ENCODE measurements around the gene CTNNAL1. TPM values are rescaled to one million over a fixed set of nuclear protein-coding genes. Genes with fewer than 3 reads are reported as not detected.
"Not testable (repeated sequence)": the region's sequence is repeated elsewhere in the genome, so short reads cannot be mapped to it uniquely, and the experiment has no call there.

The CTNNAL1 gene
- polyA plus RNA-seq, 4 donors = 61.5 to 68.4 (median 65.8) TPM

DNA sequence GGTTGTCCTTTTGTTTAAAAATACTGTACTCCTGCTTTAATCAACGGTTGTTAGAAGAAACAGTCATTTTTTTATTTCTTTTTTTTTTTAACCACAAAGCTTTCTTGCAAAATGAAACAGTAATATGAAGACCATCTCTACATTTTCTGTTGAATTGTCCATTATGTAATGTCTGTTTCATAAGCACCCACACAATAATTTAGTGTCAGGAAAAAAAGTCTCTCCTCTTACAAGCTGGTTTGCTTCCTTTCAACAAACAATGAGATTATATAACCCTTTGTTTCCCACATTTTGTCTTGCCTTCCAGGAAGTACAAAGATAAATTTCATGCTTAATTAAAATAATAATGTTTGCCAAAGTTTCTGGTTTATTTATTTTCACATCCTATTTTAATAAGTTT, 16.7 kb downstream of the CTNNAL1 start:
- DNase-seq (ENCODE audit: low read depth in 4 of 4, low spot score in 3 of 4) = no peak

DNA sequence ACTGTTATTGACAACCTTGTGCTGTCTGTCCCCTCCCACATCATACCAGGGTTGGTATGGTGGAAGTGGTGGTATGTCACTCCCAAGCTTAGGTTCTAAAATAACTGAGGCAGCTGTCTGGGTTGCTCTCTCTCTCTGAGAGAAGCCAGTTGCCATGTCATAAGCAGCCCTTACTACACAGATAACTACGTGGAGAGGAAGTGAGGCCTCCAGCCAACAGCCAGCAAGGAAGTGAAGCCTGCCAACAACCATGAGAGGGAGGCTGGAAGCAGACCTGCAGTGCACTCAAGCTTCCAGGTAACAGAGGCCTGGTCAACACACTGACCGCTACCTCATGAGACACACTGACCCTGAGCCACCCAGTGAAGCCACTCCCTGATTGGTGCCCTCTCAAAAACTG, 18.6 kb downstream of the CTNNAL1 start:
- DNase-seq (ENCODE audit: low read depth in 4 of 4, low spot score in 3 of 4) = no peak

DNA sequence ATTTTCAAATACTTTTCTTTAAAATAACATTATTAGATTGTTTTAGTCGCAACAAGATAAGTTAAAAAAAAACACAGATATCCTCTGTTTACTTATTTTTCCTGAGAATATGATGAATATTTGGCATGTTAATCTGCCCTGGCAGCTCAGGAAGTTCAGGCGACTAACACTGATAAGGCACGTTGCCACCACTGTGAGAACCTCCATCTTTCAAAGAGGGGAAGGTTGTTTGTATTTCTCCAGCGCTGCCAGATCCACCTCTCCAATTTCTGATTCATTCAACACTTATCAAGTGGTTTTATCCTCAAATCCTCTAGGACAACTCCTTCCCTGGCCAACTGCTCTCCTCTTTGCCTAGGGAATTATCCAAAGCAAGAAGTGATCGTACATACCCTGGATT, 21.8 kb downstream of the CTNNAL1 start:
- no peak for DNase-seq (ENCODE audit: low read depth in 4 of 4, low spot score in 3 of 4)

DNA sequence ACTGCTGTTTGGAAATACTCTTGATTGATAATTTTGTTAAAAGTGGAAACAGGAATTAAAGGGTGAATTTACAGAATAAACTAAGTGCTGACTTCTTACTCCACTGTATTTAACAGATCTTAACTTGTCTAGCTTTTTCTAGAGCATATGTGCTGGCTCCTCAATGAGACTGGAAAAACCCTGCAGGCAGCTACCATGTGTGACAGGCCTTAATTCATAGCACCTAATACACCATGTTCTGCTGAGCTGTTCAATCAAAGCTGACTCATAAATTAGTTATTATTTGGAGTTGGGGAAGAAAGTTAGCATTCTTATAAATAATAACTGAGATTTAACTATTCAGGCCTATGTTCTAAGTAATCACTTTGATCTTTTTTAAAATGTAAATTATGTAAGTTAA, 29.4 kb downstream of the CTNNAL1 start:
- DNase-seq (ENCODE audit: low read depth in 4 of 4, low spot score in 3 of 4) = no peak

DNA sequence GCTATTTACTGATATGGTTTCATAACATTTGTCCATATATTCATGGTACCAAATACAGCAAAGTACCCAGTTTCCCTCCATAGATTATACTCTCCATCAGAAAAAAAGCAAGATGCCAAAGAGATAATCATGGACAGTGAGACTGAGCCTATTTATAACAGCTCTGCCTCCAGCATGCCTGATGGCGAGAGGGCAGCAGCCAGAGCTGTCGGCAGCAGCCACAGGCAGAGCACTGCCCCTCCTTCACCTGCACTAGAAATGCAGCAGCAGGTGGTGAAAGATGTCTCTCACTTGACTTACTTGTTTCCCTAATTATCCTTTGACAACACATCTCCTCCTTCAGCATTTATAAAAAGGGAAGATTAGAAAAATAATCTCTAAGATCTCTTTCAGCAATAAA, 32.4 kb downstream of the CTNNAL1 start:
- no peak for DNase-seq (ENCODE audit: low read depth in 4 of 4, low spot score in 3 of 4)

DNA sequence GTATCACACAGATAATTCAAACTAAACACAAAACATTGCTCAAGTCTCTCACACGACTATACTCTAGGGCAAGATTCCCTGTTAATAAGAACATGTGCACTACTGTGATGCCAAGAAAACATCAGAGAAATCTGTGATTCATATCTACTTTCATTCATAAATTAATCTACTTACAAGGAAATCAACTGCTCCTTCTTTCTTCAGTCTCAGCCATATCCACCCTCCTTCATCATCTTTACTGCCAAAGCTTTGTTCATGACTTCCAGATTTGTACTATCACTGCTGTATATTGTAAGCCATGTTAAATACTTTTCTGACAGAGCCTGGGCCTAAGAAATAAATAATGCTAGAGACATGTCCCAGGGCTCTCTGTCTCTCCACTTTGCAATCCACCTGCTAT, 35.1 kb downstream of the CTNNAL1 start:
- no peak for DNase-seq (ENCODE audit: low read depth in 4 of 4, low spot score in 3 of 4)

DNA sequence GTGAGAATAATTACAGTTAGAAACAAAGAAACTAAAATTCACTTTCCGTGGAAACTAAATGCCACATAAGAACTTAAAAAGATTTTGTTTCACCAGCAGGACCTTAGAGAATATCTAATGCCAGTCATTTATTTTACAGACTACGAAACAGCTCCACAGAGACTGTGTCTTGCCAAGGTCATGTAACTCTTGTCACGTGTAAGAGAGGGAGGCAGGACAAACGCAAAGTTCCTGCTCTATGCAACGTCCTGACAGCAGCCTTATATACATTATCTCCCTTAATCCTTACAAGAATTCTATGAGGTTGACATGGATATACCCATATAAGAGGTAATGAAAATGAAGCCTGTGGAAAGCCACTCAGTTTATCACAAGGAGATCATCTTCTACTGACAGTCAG, 39.4 kb downstream of the CTNNAL1 start:
- no peak for DNase-seq (ENCODE audit: low read depth in 4 of 4, low spot score in 3 of 4)

DNA sequence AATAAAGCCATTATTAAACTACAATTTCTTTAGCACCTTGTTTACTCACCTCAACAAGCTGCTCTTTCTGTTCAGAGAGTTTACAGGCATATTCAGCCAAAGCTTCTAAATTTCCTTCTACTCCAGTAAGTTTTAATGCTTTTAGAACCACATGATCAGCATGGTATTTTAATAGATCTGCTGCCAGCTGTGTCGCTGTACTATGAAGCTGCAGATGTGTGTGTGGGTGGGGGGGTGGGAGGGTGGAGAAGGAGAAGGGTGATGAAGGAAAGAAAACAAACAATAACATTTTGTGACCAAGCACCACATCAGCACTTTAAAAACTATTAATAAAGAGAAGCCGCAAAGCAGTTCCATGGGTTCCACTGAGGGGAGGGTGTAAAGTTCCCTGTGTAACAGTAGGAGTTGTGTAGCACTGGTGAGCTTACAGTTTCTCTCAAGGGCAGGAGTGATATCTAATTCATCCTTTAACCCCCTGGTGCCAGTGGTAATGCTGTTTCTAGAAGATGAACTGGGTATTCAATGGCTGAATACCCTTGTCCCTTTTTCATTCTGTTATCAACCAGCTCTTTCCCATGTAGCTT, 40.6 kb downstream of the CTNNAL1 start:
- peak in 3 of 4 donors; percentile 11 to 22 (median 20) for DNase-seq (ENCODE audit: low read depth in 4 of 4, low spot score in 3 of 4)

DNA sequence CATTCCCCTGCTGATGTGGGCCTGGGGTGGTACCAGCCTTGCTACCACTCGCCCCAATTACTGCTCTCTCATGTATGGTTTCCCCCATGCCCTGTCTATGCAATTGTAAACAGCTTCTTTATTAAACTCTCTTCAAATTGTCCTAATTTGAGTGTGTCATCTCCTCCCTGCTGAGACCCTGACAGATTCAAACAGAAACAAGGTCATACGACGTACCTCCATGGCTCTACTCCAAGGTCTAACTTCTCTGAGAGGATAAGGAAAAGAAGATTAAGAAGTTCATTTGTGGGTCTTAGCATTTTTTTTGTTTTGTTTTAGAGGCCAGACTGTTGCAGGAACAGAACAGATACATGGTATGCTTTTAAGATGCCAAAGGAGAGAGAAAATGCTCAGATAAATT, 41.1 kb downstream of the CTNNAL1 start:
- no peak for DNase-seq (ENCODE audit: low read depth in 4 of 4, low spot score in 3 of 4)

DNA sequence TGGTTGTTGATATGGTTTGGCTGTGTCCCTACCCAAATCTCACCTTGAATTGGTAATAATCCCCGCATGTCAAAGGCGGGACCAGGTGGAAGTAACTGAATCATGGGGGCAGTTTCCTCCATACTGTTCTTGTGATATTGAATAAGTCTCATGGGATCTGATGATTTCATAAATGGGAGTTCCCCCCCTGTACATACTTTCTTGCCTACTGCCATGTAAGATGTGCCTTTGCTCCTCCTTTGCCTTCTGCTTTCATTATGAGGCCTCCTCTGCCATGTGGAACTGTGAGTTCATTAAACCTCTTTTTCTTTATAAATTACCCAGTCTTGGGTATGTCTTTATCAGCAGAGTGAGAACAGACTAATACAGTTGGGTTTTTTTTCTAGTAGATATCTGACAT, 41.9 kb downstream of the CTNNAL1 start:
- DNase-seq (ENCODE audit: low read depth in 4 of 4, low spot score in 3 of 4) = not testable (repeated sequence)

DNA sequence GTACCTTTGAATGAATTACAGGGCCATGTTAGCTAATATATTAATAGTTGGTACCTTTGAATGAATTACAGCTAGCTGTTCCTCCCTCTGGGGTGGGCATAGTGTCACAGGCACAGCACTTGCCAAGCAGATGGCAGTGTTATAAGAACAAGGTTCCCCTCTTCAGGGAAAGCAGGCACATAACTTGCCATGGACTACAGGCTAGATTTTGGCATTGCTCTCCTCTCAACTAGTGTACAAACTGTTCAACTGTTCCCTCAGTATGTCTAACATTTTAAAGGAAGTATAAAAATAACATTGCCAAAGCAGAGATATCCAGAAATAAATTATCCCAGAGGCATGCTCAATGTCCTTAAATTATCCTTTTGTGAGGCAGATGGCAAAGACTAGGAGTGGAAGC, 45.4 kb downstream of the CTNNAL1 start:
- DNase-seq (ENCODE audit: low read depth in 4 of 4, low spot score in 3 of 4) = no peak

DNA sequence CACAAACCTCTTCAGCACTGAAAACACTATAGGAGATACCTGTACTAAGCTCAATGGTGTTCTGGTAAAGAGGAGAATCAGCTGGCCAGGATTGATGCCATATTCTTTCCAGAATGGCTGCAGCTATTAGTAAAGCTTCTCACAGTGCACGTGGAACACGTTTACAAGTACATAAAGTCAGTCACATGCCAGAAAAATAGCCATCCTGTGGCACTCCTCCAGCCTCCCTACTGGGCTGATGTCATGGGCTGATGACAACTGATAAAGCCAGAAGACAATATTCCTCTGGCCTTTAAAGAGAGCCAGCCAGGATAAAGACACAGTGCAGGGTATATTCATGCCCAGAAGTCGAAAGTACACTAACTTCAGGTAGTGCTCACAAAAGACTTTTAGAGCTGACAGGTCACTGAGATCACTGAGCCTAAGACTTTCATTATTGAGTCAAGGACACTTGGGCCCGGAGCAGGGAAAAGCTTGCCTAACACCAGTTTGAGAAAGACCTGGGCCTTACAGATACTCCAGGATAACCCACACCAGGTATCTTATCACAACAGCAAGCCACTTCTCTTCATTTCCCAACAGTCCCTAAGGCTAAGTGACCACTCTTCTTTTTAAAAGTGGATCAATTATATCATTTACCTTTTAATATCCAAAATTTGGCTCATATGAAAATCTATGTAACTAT, 49.7 kb downstream of the CTNNAL1 start:
- no peak for DNase-seq (ENCODE audit: low read depth in 4 of 4, low spot score in 3 of 4)

DNA sequence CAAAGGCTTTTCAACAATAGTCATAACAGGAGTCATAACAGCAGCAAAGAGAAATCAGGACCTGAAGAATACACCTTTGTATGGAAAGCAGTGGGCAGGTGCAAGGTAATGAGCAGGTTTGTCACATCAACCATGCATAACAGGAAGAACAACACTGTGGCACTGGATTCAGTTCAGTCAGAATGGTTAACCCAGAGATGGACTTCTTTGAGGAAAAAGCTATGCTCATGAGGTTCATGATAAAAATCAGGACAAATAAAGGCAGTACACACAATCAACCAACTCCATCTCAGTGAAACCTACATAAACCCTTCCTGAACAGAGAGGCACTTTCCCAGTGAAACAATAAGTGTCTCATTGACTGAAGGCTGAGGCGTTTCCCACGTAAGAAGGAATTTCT, 52.1 kb downstream of the CTNNAL1 start:
- DNase-seq (ENCODE audit: low read depth in 4 of 4, low spot score in 3 of 4) = no peak

DNA sequence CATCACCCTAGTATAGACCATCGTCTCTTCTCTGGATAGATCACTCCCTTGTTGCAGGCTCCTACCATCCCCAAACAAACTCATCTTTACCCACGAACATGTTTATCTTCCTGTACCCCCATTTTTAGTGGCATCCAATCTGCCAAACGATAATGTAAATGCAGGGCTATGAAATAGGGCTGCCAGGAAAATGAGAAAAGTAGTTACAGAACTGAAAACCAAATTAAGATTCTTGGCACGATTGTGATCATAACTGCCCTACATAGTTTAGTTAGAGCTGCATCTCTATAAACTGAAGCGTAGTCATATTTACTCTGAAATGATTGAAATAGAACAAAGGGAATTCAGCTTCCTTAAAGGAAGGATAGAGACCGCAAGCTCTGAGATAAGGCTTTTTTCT, 53.0 kb downstream of the CTNNAL1 start:
- no peak for DNase-seq (ENCODE audit: low read depth in 4 of 4, low spot score in 3 of 4)

DNA sequence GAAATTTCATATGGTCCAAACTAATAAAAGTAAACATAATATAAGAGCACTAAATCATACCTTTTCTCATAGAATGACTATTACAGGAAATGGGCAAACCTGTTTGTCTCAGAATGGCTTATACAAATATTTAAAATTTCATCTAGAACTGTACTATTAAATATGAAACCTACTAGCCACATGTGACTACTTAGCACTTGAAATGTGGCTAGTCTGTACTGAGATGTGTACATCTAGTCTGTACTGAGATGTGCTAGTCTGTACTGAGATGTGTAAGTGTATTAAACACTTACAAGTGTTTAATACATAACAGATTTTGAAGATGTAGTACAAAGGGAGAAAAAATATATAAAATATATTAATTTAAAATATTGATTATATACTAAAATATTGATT, 56.7 kb downstream of the CTNNAL1 start:
- DNase-seq (ENCODE audit: low read depth in 4 of 4, low spot score in 3 of 4) = no peak

DNA sequence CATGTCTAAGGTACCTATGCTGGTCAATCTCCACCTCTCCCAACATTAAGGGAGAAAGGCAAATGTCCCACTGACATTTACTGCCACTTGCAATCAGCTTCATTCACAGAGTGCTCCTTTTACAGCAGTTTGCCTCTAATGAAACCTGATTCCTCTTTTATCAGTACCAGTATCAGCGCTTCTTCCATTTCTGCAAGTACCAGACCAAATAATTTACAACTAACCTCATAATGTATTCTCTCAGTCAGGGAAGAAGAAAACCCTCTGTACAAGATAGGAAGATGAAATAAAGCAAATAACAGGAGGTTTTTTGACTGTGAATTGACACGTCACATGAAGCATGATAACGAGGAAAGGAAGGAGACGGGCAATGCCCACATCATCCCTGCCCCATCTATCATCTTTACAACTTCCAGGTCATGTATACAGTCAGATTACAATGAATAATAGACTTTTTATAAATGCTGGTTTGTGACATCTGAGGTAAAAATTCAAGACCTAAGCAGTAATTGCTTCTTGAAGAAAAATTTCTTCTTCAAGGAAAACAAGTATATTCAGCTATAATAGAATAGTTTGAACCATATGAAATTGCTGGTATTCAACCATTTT, 57.2 kb downstream of the CTNNAL1 start:
- no peak for DNase-seq (ENCODE audit: low read depth in 4 of 4, low spot score in 3 of 4)

DNA sequence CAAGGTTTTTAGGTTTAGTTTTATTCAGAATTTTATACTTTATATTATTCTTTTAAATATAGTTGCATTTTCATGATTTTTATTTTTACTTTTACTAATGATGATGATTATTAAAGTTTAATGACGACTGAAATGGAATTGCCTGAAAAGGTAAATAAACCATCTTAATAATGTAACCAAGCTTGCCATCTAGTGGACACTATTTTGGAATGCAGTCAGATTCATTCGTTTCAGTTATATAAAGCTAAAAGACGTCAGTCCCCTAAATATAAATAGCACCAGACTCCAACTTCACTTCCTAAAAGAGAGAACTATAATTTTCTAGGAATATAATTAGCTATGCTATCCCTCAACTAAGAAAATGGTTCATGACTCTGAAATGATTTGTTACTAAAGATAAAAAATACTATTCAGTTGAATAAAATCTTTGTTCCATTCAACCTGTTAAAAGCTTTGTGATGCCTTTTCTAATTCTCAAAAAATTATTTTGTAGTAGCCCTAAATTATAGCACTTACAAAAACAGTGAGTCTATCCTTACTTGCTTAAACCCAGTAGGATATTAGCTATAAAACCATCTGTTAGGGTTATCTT, 59.2 kb downstream of the CTNNAL1 start:
- peak in 1 of 4 donors; percentile 47 for DNase-seq (ENCODE audit: low read depth in 4 of 4, low spot score in 3 of 4)

DNA sequence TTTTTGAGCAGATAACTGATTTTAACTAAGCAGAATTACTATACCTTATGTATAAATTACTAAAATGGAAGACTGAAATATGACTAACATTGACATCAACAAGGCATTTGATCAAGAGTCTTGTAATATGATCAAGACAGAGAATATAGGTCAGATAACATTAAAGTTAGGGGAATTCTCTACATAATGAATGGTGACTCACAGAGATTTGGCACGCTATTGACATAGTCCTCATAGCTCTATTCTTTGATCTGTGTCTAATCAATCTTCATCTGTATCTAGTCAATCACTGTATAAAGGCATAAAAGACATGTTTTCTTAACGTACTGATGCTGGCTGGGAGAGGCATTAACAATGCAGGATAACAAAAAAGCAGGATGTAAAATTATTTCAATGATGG, 61.7 kb downstream of the CTNNAL1 start:
- no peak for DNase-seq (ENCODE audit: low read depth in 4 of 4, low spot score in 3 of 4)

DNA sequence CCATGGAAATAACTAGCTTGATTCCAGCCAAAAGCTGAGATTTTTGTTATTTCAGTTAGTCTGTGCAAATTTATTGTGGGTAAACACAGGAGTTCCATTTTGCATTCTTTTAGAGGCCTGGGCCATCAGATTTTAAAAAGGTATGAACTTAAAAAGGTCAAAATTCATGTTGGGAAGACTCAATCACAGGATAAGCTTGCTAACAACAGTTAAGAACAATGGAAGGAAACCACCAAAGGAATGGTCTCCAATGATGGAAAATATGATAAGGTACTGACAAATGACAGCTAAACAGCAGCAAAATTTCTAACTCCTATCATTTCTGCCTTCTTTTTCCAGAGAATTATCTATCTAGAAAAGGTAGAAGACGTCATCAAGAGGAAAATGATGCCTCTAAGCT, 63.1 kb downstream of the CTNNAL1 start:
- no peak for DNase-seq (ENCODE audit: low read depth in 4 of 4, low spot score in 3 of 4)

DNA sequence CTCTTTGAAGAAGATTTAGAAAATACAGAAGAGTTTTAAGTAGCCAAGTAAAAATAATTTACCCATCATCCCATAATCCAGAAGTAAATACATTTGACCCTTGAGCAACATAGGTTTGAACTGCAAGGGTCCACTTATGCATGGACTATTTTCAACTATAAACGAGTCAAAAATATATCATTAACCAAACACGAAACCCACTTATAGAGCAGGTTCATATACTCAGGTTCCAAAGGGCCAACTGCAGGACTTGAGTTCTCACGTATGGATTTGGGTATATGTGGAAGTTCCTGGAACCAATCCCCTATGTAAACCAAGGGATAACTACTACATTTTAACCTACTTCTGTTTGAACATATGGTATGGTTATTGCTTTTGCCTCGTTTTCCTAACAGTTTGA, 73.3 kb downstream of the CTNNAL1 start:
- DNase-seq (ENCODE audit: low read depth in 4 of 4, low spot score in 3 of 4) = no peak

DNA sequence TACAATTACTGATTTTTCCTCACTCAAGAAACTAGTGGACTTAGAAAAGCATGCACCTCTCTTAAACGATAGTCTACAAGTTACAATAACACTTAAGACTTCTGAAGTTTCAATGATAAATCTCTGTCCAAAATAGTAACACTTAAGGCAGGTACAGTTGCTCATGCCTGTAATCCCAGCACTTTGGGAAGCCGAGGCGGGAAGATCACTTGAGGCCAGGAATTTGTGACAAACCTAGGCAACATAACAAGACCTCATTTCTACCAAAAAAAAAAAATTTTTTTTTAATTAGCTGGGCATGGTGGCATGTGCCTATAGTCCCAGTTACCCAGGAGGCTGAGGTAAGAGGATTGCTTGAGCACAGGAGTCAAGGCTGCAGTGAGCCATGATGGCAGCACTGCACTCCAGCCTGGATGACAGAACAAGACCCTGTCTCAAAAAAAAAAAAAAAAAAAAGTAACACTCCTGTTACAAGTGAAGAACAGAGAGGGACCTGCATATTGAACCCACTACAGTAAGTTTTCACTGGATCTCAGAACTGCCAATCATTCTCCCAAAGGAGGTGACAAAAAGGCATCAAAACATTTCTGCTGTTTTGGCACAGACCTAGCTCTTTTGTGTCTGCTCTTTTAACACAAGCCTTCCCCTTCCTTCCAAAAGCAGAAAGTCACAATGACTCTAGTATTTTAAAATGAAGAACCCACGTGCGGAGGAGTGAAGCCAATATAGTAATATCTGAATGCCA, 75.6 kb downstream of the CTNNAL1 start:
- DNase-seq (ENCODE audit: low read depth in 4 of 4, low spot score in 3 of 4) = no peak

Data from right renal pelvis (tissue), 4 donors.